ENCODE measurements around the gene PREPL.

DNA sequence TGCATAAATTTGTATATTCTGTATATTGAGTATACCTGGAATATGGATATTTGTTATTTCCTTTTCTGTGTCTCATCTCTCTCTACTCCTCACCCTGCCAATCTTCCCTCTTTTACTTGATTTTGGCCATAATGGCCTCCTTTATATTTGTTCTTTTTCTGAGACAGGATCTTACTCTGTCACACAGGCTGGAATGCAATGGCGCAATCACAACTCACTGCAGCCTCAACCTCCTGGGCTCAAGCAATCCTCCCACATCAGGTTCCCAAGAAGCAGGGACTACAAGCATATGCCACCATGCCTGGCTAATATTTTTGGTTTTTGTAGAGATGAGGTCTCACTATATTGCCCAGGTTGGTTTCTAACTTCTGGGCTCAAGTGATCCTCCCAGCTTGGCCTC is 30.5 kb downstream of the PREPL start:
- TF ChIP-seq CTCF (conservative IDR thresholded peaks at IDR 0.05 in 1 of 2, IDR thresholded peaks at IDR 0.05 in 1 of 2; ENCODE audit: extremely low read depth in 1 of 2, insufficient read depth in 1 of 2, low read depth in 1 of 2, low read length in 2 of 2) = no peak
- no peak for TF ChIP-seq EZH2 (IDR thresholded peaks at IDR 0.05; ENCODE audit: borderline replicate concordance, low read length)

Measured in mammary epithelial cell (primary cell).